Amniotic stem cell (primary cell): ENCODE measurements around the gene GTF3C1.
A peak's percentile ranks its signal among the peaks of the same experiment; 100 is the strongest.
"Not testable (repeated sequence)": the region's sequence is repeated elsewhere in the genome, so short reads cannot be mapped to it uniquely, and the experiment has no call there.

Experiments
- DNase-seq: peaks from one replicate; lab custom pipeline; 2025; lab: John Stamatoyannopoulos, UW

GTF3C1 gene

GRCh38 chr16:27441276-27441675 is 108.4 kb downstream of the GTF3C1 start:
- no peak for DNase-seq

- DNase-seq = no peak
Measured at GRCh38 chr16:27439271-27440018, 110.3 kb downstream of the GTF3C1 start.

GRCh38 chr16:27437946-27438345 is 111.8 kb downstream of the GTF3C1 start:
- no peak for DNase-seq

GRCh38 chr16:27436921-27437650 is 112.6 kb downstream of the GTF3C1 start:
- no peak for DNase-seq

GRCh38 chr16:27436065-27436464 is 113.6 kb downstream of the GTF3C1 start:
- DNase-seq = no peak

- not testable (repeated sequence) for DNase-seq
Measured at GRCh38 chr16:27435146-27435545, 114.6 kb downstream of the GTF3C1 start.

GRCh38 chr16:27434141-27435051 is 115.3 kb downstream of the GTF3C1 start:
- DNase-seq = no peak

- DNase-seq = no peak
Measured at GRCh38 chr16:27433636-27434035, 116.1 kb downstream of the GTF3C1 start.

- DNase-seq = not testable (repeated sequence)
Measured at GRCh38 chr16:27433191-27433590, 116.5 kb downstream of the GTF3C1 start.

- no peak for DNase-seq
Measured at GRCh38 chr16:27432558-27432957, 117.2 kb downstream of the GTF3C1 start.

- DNase-seq = no peak
Measured at GRCh38 chr16:27431773-27432532, 117.8 kb downstream of the GTF3C1 start.

- DNase-seq = no peak
Measured at GRCh38 chr16:27430923-27431484, 118.7 kb downstream of the GTF3C1 start.

GRCh38 chr16:27430512-27430911 is 119.2 kb downstream of the GTF3C1 start:
- DNase-seq = no peak

GRCh38 chr16:27429981-27430441 is 119.7 kb downstream of the GTF3C1 start:
- no peak for DNase-seq

GRCh38 chr16:27429330-27429871 is 120.3 kb downstream of the GTF3C1 start:
- no peak for DNase-seq

GRCh38 chr16:27428026-27428785 is 121.5 kb downstream of the GTF3C1 start:
- DNase-seq = no peak

GRCh38 chr16:27427538-27427937 is 122.2 kb downstream of the GTF3C1 start:
- no peak for DNase-seq

- peak; percentile 28 for DNase-seq
Measured at GRCh38 chr16:27426423-27427408, 123.0 kb downstream of the GTF3C1 start.

- DNase-seq = no peak
Measured at GRCh38 chr16:27425961-27426360, 123.8 kb downstream of the GTF3C1 start.
